IMR-90 (cell line): ENCODE data around the gene ZNF555. TPM values are rescaled to one million over a fixed set of nuclear protein-coding genes. Genes with fewer than 3 reads are reported as not detected.

Experiments used
- ATAC-seq: fragments of 200-7000 bp; cut with Tn5 transposase; 2 replicates; pipeline ENCODE4 v1.9.1; 2020; ENCODE audit warnings: low read depth, mild to moderate bottlenecking, moderate library complexity
- BruUV-seq: library from RNA; stranded (reverse); fragments of 400-500 nt; replicated peaks from 2 replicates; lab custom pipeline; 2021; lab: Mats Ljungman, UMichigan
- CTCF ChIA-PET: fragments of 300-600 bp; formaldehyde crosslinking; extraction: SDS; loops from one replicate; lab custom pipeline; 2021; ENCODE audit warnings: antibody characterized with exemption; lab: Yijun Ruan, JAX
- POLR2A ChIA-PET: fragments of 300-600 bp; sonication (Branson Sonifier 250); formaldehyde crosslinking; loops from one replicate; lab custom pipeline; 2022; ENCODE audit warnings: antibody characterized with exemption; ENCODE audit not compliant: unreplicated experiment; lab: Charles Lee
- DNase-seq: peaks from one replicate; pipeline ENCODE4 v3.0.0; 2013
- H2AFZ ChIP-seq: replicated peaks from 2 replicates; pipeline ENCODE3; 2013; ENCODE audit warnings: low read length, mild to moderate bottlenecking; ENCODE audit not compliant: poor library complexity
- H2AK5ac ChIP-seq: 2 replicates; pipeline ENCODE4 v1.6.1; 2013; ENCODE audit warnings: low read depth, low read length, inconsistent platforms
- H2AK9ac ChIP-seq: replicated peaks from 2 replicates; pipeline ENCODE3; 2013; ENCODE audit warnings: mild to moderate bottlenecking, low read depth, low read length, moderate library complexity; ENCODE audit not compliant: poor library complexity
- H2BK120ac ChIP-seq: 2 replicates; pipeline ENCODE4 v1.6.1; 2013; ENCODE audit warnings: low read depth, low read length, inconsistent platforms
- H2BK15ac ChIP-seq: 3 replicates; pipeline ENCODE4 v1.6.1; 2013; ENCODE audit warnings: low read depth, low read length, inconsistent platforms
- H2BK20ac ChIP-seq: 2 replicates; pipeline ENCODE4 v1.6.1; 2013; ENCODE audit warnings: low read depth, mild to moderate bottlenecking, inconsistent platforms, low read length, moderate library complexity
- H2BK5ac ChIP-seq: 2 replicates; pipeline ENCODE4 v1.6.1; 2013; ENCODE audit warnings: mild to moderate bottlenecking, low read depth, low read length, inconsistent platforms; ENCODE audit not compliant: poor library complexity, severe bottlenecking
- H3K14ac ChIP-seq: replicated peaks from 2 replicates; pipeline ENCODE4 v1.6.1; 2013; ENCODE audit warnings: low read depth, low read length, inconsistent platforms
- H3K18ac ChIP-seq: 2 replicates; pipeline ENCODE4 v1.6.1; 2013; ENCODE audit warnings: low read depth, low read length, control low read depth
- H3K23ac ChIP-seq: 2 replicates; pipeline ENCODE4 v1.6.1; 2013; ENCODE audit warnings: low read depth, low read length, inconsistent platforms
- H3K27ac ChIP-seq: 2 replicates; pipeline ENCODE4 v1.5.1; 2013; ENCODE audit warnings: mild to moderate bottlenecking, control low read depth, low read length; ENCODE audit not compliant: insufficient read depth
- H3K27me3 ChIP-seq: 2 replicates; pipeline ENCODE4 v1.6.1; 2013; ENCODE audit warnings: low read length; ENCODE audit not compliant: control insufficient read depth, insufficient read depth
- H3K36me3 ChIP-seq: 2 replicates; pipeline ENCODE4 v1.6.1; 2013; ENCODE audit warnings: low read length, mixed read lengths; ENCODE audit not compliant: control insufficient read depth, insufficient read depth
- H3K4ac ChIP-seq: 2 replicates; pipeline ENCODE4 v1.6.1; 2013; ENCODE audit warnings: low read depth, low read length, inconsistent platforms
- H3K4me1 ChIP-seq: 2 replicates; pipeline ENCODE4 v1.6.1; 2013; ENCODE audit warnings: low read length, mixed read lengths; ENCODE audit not compliant: control insufficient read depth, insufficient read depth
- H3K4me2 ChIP-seq: 2 replicates; pipeline ENCODE4 v1.6.1; 2013; ENCODE audit warnings: low read depth, mild to moderate bottlenecking, control low read depth, low read length, moderate library complexity
- H3K4me3 ChIP-seq: 2 replicates; pipeline ENCODE4 v1.5.1; 2013; ENCODE audit warnings: low read depth, mild to moderate bottlenecking, control low read depth, low read length, moderate library complexity; ENCODE audit not compliant: insufficient read depth
- H3K56ac ChIP-seq: 2 replicates; pipeline ENCODE4 v1.6.1; 2013; ENCODE audit warnings: low read length, inconsistent platforms; ENCODE audit not compliant: insufficient read depth; ENCODE audit errors: extremely low read depth
- H3K79me1 ChIP-seq, 2 experiments: 2 replicates each; pipeline ENCODE4 v1.6.1; 2013; ENCODE audit warnings: low read length in 2 of 2, inconsistent platforms in 1 of 2, low read depth in 1 of 2
- H3K9ac ChIP-seq: 2 replicates; pipeline ENCODE4 v1.6.1; 2013; ENCODE audit warnings: low read depth, low read length, control low read depth
- H3K9me1 ChIP-seq: 2 replicates; pipeline ENCODE4 v1.6.1; 2013; ENCODE audit warnings: low read length, inconsistent platforms; ENCODE audit not compliant: insufficient read depth
- H3K9me3 ChIP-seq: 2 replicates; pipeline ENCODE4 v1.6.1; 2013; ENCODE audit warnings: low read length; ENCODE audit not compliant: control insufficient read depth, insufficient read depth
- H4K20me1 ChIP-seq: 2 replicates; pipeline ENCODE4 v1.6.1; 2013; ENCODE audit warnings: low read length, inconsistent platforms; ENCODE audit not compliant: insufficient read depth
- H4K5ac ChIP-seq: 2 replicates; pipeline ENCODE4 v1.6.1; 2013; ENCODE audit warnings: mild to moderate bottlenecking, low read depth, low read length, control low read depth
- H4K8ac ChIP-seq, 2 experiments: 2 replicates each; pipeline ENCODE4 v1.6.1; 2013; ENCODE audit warnings: low read depth in 2 of 2, low read length in 2 of 2, control low read depth in 1 of 2, inconsistent platforms in 1 of 2
- H4K91ac ChIP-seq: 2 replicates; pipeline ENCODE4 v1.6.1; 2013; ENCODE audit warnings: low read depth, low read length, inconsistent platforms; ENCODE audit not compliant: insufficient read depth
- BHLHE40 ChIP-seq: fragments of 150-350 bp; IDR thresholded peaks from 2 replicates; pipeline ENCODE4 v1.6.1; 2016; ENCODE audit warnings: mild to moderate bottlenecking, low read depth, low read length
- ELK1 ChIP-seq: fragments of 150-350 bp; IDR thresholded peaks from 2 replicates; pipeline ENCODE4 v1.6.1; 2016; ENCODE audit warnings: low read depth, mild to moderate bottlenecking, low read length, moderate library complexity, borderline replicate concordance
- FOS ChIP-seq: fragments of 150-350 bp; IDR thresholded peaks from 2 replicates; pipeline ENCODE4 v1.6.1; 2016; ENCODE audit warnings: low read depth, low read length
- POLR2A ChIP-seq: IDR thresholded peaks from 2 replicates; pipeline ENCODE4 v1.6.1; 2012; ENCODE audit warnings: mild to moderate bottlenecking, low read depth, low read length
- RAD21 ChIP-seq: IDR thresholded peaks from 2 replicates; pipeline ENCODE4 v1.6.1; 2012; ENCODE audit warnings: low read length, improper control_type of control experiment
- SMC3 ChIP-seq: fragments of 150-350 bp; IDR thresholded peaks from 2 replicates; pipeline ENCODE4 v1.6.1; 2016; ENCODE audit warnings: low read depth, mild to moderate bottlenecking, antibody characterized with exemption, low read length, moderate library complexity
- WGBS, 2 experiments: methylation state at CpG; one replicate each; pipeline versions ENCODE4 v1.1.5 to v1.1.7; 2013; ENCODE audit warnings: missing lambda C conversion rate in 2 of 2; ENCODE audit not compliant: insufficient read length in 1 of 2; ENCODE audit errors: extremely low coverage in 2 of 2; 5-methylcytosine and 5-hydroxymethylcytosine counted together
- dilution Hi-C: fragments of 300-500 bp; cut with HindIII; formaldehyde crosslinking; loops from one replicate; pipeline ENCODE4 v1.14.3; 2018; ENCODE audit warnings: low sequenced_read_pairs; ENCODE audit not compliant: unreplicated experiment
- in situ Hi-C: fragments of 300-500 bp; cut with MboI; formaldehyde crosslinking; loops from 3 replicates; pipeline ENCODE4 v1.14.3; 2019; ENCODE audit warnings: low sequenced_read_pairs, inconsistent platforms, mixed read lengths
- intact Hi-C: fragments of 100-400 bp; cut with micrococcal nuclease; formaldehyde crosslinking; loops from 2 replicates; pipeline ENCODE4 v1.10.0; 2022
- polyA plus RNA-seq, 3 experiments: library from polyadenylated mRNA; depleted of rRNA; stranded (reverse); fragments of >200 nt; gene quantifications; 2 replicates each; pipeline ENCODE4 v1.2.3, GENCODE V29; 2012; ENCODE audit warnings: low replicate concordance in 1 of 3
- total RNA-seq: library from RNA; depleted of rRNA; stranded (reverse); fragments of >200 nt; gene quantifications from 2 replicates; pipeline ENCODE4 v1.2.3, GENCODE V29; 2012

ZNF555 gene
- total and polyA plus RNA-seq, 2 of the 4 experiments (the other 2 are of a cell fraction): 2.8 to 9.7 TPM

- no peak for TF ChIP-seq ELK1
Measured at GRCh38 chr19:2900296-2901252, 59.3 kb downstream of the ZNF555 start, which contains the start of gene ZNF57 (continued).

DNA sequence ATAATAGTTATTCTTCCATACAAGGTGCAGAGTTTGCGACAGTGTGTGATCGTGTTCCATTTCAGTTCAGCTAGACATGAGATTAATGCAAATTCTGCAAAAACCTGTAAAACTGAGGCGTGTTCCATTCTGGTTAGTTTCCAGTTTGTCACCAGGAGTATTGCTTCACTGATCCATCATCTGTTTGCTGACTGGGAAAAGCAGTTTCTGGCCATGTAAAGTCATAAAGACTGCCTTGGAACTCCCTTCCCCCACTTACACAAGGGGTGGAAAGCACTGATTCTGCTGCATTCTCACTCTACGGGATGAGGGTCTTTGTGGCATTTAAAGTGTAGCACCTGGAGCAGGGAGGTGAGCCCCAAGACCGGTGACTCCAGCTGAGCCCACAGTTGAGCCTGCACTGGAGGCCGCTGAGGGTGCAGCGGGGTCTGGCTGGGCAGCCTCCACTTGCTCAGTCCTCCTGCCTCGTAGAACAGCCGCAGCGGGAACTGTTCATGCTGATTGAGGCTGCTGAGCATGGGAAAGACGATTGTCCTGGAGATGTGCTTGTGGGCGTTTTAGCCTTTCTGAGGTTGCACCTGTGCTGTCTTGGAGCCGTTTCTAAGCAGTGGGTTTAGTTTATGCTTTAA lies 61.4 kb downstream of the ZNF555 start:
- Histone ChIP-seq H2BK5ac (no peak overlapping the region), H3K4me3 (no peak overlapping the region), H3K9me1 (peaks cover 4% of the 10 kb centered on the region; the same call in 1 of the 2 replicates), H2BK20ac (no peak overlapping the region), H3K9me3 (no peaks in the 10 kb centered on the region), H3K79me1 (peaks cover 17 to 35% of the 10 kb centered on the region in 2 experiments), H3K23ac (no peak overlapping the region), H3K9ac (no peak overlapping the region), H3K4me1 (no peaks in the 10 kb centered on the region; the same call in 1 of the 2 replicates), H2AK9ac (no peak overlapping the region), H2BK15ac (no peak overlapping the region), H3K4me2 (no peak overlapping the region), H2AK5ac (no peak overlapping the region), H3K14ac (no peak overlapping the region), H4K8ac (no peak overlapping the region), H3K27ac (no peak overlapping the region), H4K20me1 (0 out of 2 replicates have a peak, but pooled peaks cover 4% of the 10 kb centered on the region), H4K5ac (no peak overlapping the region), H2AFZ (no peak overlapping the region), H3K18ac (no peak overlapping the region), H2BK120ac (no peak overlapping the region), H3K56ac (no peak overlapping the region), H3K4ac (no peak overlapping the region), H3K36me3 (no peaks in the 10 kb centered on the region), H4K91ac (no peak overlapping the region), H3K27me3 (no peaks in the 10 kb centered on the region)
- intact Hi-C loops (no loop called here), in situ Hi-C loops (no loop called here), dilution Hi-C loops (no loop called here)
- ChIA-PET CTCF (no interaction called here), POLR2A (no interaction called here)
- no TSS peak for BruUV-seq
- 88% methylated on average over 10 of the region's 13 CpGs; no CpG with 5 or more reads in 1 of the 2 experiments for WGBS, 2 experiments
- ATAC-seq: no peak
- TF ChIP-seq SMC3: no peak
- no peak for TF ChIP-seq FOS
- no peak for TF ChIP-seq ELK1
- no peak for TF ChIP-seq BHLHE40
- no peak for TF ChIP-seq RAD21
- no peak for TF ChIP-seq POLR2A
- DNase-seq: no peak
